ENCODE results near the gene OR7C2. TPM values are rescaled to one million over a fixed set of nuclear protein-coding genes. Genes with fewer than 3 reads are reported as not detected.

The OR7C2 gene
- total and polyA plus RNA-seq, 2 of the 13 experiments (the other 11 are each of a cell fraction or from before 2014, with no cell fraction given) = not detected

DNA sequence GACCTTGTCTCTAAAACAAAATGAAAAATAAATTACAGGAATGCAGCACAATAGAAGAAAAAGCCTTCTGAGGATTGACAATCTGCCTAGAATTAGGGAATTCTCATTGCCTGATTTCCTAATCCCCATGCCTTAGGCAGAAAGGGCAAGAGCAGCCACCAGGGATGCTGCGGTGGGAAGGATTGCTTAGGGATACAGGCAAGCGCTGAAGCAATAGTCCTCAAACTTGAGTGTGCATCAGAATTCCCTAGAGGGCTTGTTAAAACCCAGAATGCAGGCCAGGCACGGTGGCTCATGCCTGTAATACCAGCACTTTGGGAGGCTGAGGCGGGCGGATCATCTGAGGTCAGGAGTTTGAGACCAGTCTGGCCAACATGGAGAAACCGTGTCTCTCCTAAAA lies 1.0 kb upstream of the OR7C2 start:
- no peak for FAIRE-seq
- ChIA-PET CTCF (ENCODE audit: low intra/inter-chr PET ratio, low total read pairs) (no interaction called here), POLR2A (no interaction called here)
- no peaks in the 10 kb centered on the region for H3K4me1 ChIP-seq (ENCODE audit: insufficient read depth, low read length)
- in situ Hi-C loops (cut with HindIII; ENCODE audit: extremely low pct_ligation_motif_present, low pct_unique_long_range_greater_than_20kb) (no loop called here), intact Hi-C loops (cut with micrococcal nuclease; ENCODE audit: unreplicated experiment) (no loop called here)
- H4K20me1 ChIP-seq (ENCODE audit: insufficient read depth, low read length) = no peaks in the 10 kb centered on the region
- H3K4me2 ChIP-seq (ENCODE audit: low read depth, low read length) = no peak overlapping the region
- no peaks in the 10 kb centered on the region for H3K9me3 ChIP-seq (ENCODE audit: low read length)
- no TSS peak for BruUV-seq (replicated peaks)
- no peaks in the 10 kb centered on the region for H3K79me2 ChIP-seq (ENCODE audit: insufficient read depth, low read length)
- H3K27me3 ChIP-seq (ENCODE audit: control insufficient read depth in 1 of 2, insufficient read depth in 2 of 2, low read length in 2 of 2) = no peaks in the 10 kb centered on the region; a peak in 1 of 5 replicates
- H3K4me3 ChIP-seq (replicated peaks in 1 of 3; ENCODE audit: insufficient read depth in 1 of 3, low read depth in 2 of 3, low read length in 3 of 3) = no peak overlapping the region
- DNase-seq (ENCODE audit: low spot score) = no peak
- H3K36me3 ChIP-seq (replicated peaks in 1 of 2; ENCODE audit: control insufficient read depth in 1 of 2, insufficient read depth in 2 of 2, low read length in 2 of 2) = no peaks in the 10 kb centered on the region
- H3K9ac ChIP-seq (ENCODE audit: insufficient read depth, low read depth, low read length) = no peak overlapping the region
- H3K27ac ChIP-seq (ENCODE audit: extremely low read length, insufficient read depth, low read length) = no peak overlapping the region
- no peak overlapping the region for H2AFZ ChIP-seq (ENCODE audit: low read length)
- WGBS (ENCODE audit: low lambda C conversion rate) = 43% methylated on average over 6 of the region's 6 CpGs
- ATAC-seq = no peak
- no peak for TF ChIP-seq ERF (CRISPR knock-in tag; IDR thresholded peaks at IDR 0.05)
- no peak for TF ChIP-seq SRSF1 (optimal IDR thresholded peaks at IDR 0.05; ENCODE audit: low read depth, low read length)
- TF ChIP-seq ZNF326 (CRISPR knock-in tag; IDR thresholded peaks at IDR 0.05; ENCODE audit: borderline replicate concordance) = no peak
- TF ChIP-seq, protein P1, sequence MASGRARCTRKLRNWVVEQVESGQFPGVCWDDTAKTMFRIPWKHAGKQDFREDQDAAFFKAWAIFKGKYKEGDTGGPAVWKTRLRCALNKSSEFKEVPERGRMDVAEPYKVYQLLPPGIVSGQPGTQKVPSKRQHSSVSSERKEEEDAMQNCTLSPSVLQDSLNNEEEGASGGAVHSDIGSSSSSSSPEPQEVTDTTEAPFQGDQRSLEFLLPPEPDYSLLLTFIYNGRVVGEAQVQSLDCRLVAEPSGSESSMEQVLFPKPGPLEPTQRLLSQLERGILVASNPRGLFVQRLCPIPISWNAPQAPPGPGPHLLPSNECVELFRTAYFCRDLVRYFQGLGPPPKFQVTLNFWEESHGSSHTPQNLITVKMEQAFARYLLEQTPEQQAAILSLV (CRISPR knock-in tag; IDR thresholded peaks at IDR 0.05; ENCODE audit: borderline replicate concordance) = no peak
- no peak for TF ChIP-seq FOXK2 (IDR thresholded peaks at IDR 0.05)
- TF ChIP-seq, protein P2, sequence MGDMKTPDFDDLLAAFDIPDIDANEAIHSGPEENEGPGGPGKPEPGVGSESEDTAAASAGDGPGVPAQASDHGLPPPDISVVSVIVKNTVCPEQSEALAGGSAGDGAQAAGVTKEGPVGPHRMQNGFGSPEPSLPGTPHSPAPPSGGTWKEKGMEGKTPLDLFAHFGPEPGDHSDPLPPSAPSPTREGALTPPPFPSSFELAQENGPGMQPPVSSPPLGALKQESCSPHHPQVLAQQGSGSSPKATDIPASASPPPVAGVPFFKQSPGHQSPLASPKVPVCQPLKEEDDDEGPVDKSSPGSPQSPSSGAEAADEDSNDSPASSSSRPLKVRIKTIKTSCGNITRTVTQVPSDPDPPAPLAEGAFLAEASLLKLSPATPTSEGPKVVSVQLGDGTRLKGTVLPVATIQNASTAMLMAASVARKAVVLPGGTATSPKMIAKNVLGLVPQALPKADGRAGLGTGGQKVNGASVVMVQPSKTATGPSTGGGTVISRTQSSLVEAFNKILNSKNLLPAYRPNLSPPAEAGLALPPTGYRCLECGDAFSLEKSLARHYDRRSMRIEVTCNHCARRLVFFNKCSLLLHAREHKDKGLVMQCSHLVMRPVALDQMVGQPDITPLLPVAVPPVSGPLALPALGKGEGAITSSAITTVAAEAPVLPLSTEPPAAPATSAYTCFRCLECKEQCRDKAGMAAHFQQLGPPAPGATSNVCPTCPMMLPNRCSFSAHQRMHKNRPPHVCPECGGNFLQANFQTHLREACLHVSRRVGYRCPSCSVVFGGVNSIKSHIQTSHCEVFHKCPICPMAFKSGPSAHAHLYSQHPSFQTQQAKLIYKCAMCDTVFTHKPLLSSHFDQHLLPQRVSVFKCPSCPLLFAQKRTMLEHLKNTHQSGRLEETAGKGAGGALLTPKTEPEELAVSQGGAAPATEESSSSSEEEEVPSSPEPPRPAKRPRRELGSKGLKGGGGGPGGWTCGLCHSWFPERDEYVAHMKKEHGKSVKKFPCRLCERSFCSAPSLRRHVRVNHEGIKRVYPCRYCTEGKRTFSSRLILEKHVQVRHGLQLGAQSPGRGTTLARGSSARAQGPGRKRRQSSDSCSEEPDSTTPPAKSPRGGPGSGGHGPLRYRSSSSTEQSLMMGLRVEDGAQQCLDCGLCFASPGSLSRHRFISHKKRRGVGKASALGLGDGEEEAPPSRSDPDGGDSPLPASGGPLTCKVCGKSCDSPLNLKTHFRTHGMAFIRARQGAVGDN (CRISPR knock-in tag; IDR thresholded peaks at IDR 0.05) = no peak
- TF ChIP-seq REXO4 (CRISPR knock-in tag; IDR thresholded peaks at IDR 0.05; ENCODE audit: borderline replicate concordance) = no peak
- no peak for TF ChIP-seq NRL (CRISPR knock-in tag; IDR thresholded peaks at IDR 0.05; ENCODE audit: borderline replicate concordance)
- TF ChIP-seq, protein P3, sequence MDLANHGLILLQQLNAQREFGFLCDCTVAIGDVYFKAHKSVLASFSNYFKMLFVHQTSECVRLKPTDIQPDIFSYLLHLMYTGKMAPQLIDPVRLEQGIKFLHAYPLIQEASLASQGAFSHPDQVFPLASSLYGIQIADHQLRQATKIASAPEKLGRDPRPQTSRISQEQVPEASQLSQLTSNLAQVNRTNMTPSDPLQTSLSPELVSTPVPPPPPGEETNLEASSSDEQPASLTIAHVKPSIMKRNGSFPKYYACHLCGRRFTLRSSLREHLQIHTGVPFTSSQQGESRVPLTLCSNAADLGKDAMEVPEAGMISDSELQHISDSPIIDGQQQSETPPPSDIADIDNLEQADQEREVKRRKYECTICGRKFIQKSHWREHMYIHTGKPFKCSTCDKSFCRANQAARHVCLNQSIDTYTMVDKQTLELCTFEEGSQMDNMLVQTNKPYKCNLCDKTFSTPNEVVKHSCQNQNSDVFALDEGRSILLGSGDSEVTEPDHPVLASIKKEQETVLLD (CRISPR knock-in tag; IDR thresholded peaks at IDR 0.05; ENCODE audit: low read depth) = no peak
- TF ChIP-seq ZBTB21 (CRISPR knock-in tag; IDR thresholded peaks at IDR 0.05) = no peak
- TF ChIP-seq HNF4A (CRISPR knock-in tag; IDR thresholded peaks at IDR 0.05) = no peak
- TF ChIP-seq, protein P4, sequence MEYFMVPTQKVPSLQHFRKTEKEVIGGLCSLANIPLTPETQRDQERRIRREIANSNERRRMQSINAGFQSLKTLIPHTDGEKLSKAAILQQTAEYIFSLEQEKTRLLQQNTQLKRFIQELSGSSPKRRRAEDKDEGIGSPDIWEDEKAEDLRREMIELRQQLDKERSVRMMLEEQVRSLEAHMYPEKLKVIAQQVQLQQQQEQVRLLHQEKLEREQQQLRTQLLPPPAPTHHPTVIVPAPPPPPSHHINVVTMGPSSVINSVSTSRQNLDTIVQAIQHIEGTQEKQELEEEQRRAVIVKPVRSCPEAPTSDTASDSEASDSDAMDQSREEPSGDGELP (IDR thresholded peaks at IDR 0.05; ENCODE audit: borderline replicate concordance, low read depth) = no peak
- TF ChIP-seq SP4 (CRISPR knock-in tag; IDR thresholded peaks at IDR 0.05) = no peak
- no peak for TF ChIP-seq ISL2 (CRISPR knock-in tag; IDR thresholded peaks at IDR 0.05)
- no peak for TF ChIP-seq RNF2 (conservative IDR thresholded peaks at IDR 0.05; ENCODE audit: low read depth)
